GM23248 (cell line): ENCODE measurements around the gene MEF2A. TPM values are rescaled to one million over a fixed set of nuclear protein-coding genes. Genes with fewer than 3 reads are reported as not detected.

Source experiments
- DNase-seq: peaks from one replicate; pipeline ENCODE4 v3.0.0-alpha.2; 2015
- H2AFZ ChIP-seq: fragments of 200-600 bp; sonication (generic); 2 replicates; pipeline ENCODE4 v1.6.1; 2016; ENCODE audit warnings: antibody characterized with exemption
- H3F3A ChIP-seq: fragments of 200-600 bp; sonication (generic); 2 replicates; pipeline ENCODE4 v1.6.1; 2016; ENCODE audit warnings: mild to moderate bottlenecking, antibody characterized with exemption, mixed run types; ENCODE audit not compliant: insufficient read depth
- H3K27ac ChIP-seq: fragments of 200-600 bp; sonication (generic); 2 replicates; pipeline ENCODE4 v1.5.1; 2016; ENCODE audit warnings: mild to moderate bottlenecking
- H3K27me3 ChIP-seq: fragments of 200-600 bp; sonication (generic); replicated peaks from 2 replicates; pipeline ENCODE4 v1.6.1; 2016; ENCODE audit warnings: mild to moderate bottlenecking; ENCODE audit not compliant: insufficient read depth
- H3K36me3 ChIP-seq: fragments of 200-600 bp; sonication (generic); 2 replicates; pipeline ENCODE4 v1.6.1; 2016; ENCODE audit warnings: low read depth, mild to moderate bottlenecking
- H3K4me1 ChIP-seq: fragments of 200-600 bp; sonication (generic); 2 replicates; pipeline ENCODE4 v1.6.1; 2016; ENCODE audit warnings: mild to moderate bottlenecking; ENCODE audit not compliant: insufficient read depth
- H3K4me2 ChIP-seq: fragments of 200-600 bp; sonication (generic); one replicate; pipeline ENCODE4 v1.6.1; 2016; ENCODE audit warnings: mild to moderate bottlenecking; ENCODE audit not compliant: unreplicated experiment
- H3K4me3 ChIP-seq: fragments of 200-600 bp; sonication (generic); 2 replicates; pipeline ENCODE4 v1.5.1; 2016; ENCODE audit warnings: mild to moderate bottlenecking
- H3K79me2 ChIP-seq: fragments of 200-600 bp; sonication (generic); 2 replicates; pipeline ENCODE4 v1.6.1; 2016; ENCODE audit warnings: mild to moderate bottlenecking; ENCODE audit not compliant: insufficient read depth
- H3K9ac ChIP-seq: fragments of 200-600 bp; sonication (generic); 2 replicates; pipeline ENCODE4 v1.6.1; 2016; ENCODE audit warnings: mild to moderate bottlenecking
- H3K9me2 ChIP-seq: fragments of 200-600 bp; sonication (generic); 2 replicates; pipeline ENCODE4 v1.6.1; 2016; ENCODE audit warnings: mixed run types, mild to moderate bottlenecking, moderate library complexity; ENCODE audit not compliant: insufficient read depth
- H3K9me3 ChIP-seq: fragments of 200-600 bp; sonication (generic); one replicate; pipeline ENCODE4 v1.6.1; 2017; ENCODE audit warnings: low read depth
- H4K20me1 ChIP-seq: fragments of 200-600 bp; sonication (generic); 2 replicates; pipeline ENCODE4 v1.6.0; 2016; ENCODE audit not compliant: insufficient read depth
- EZH2 ChIP-seq: fragments of 200-600 bp; sonication (generic); IDR thresholded peaks from 2 replicates; pipeline ENCODE4 v1.6.1; 2018; ENCODE audit warnings: antibody characterized with exemption, mild to moderate bottlenecking; ENCODE audit not compliant: insufficient read depth, poor library complexity, severe bottlenecking
- EZH2phosphoT487 ChIP-seq: fragments of 200-600 bp; sonication (generic); IDR thresholded peaks from 2 replicates; pipeline ENCODE4 v1.6.1; 2018; ENCODE audit warnings: antibody characterized with exemption, moderate library complexity, mild to moderate bottlenecking, low read depth; ENCODE audit not compliant: insufficient read depth
- WGBS, 2 experiments: methylation state at CpG; one replicate each; pipeline ENCODE4 v1.1.6; 2015 to 2017; ENCODE audit warnings: low lambda C conversion rate in 2 of 2, low coverage in 1 of 2; ENCODE audit errors: missing lambda C conversion rate in 2 of 2; 5-methylcytosine and 5-hydroxymethylcytosine counted together
- in situ Hi-C: fragments of 300-500 bp; cut with MboI; formaldehyde crosslinking; loops from 2 replicates; pipeline ENCODE4 v1.15.0; 2020
- polyA plus RNA-seq: library from polyadenylated mRNA; unstranded; fragments of >200 nt; fragmentation: Nextera tagmentation; extraction: Ambion mirVana; gene quantifications from 2 replicates; pipeline ENCODE4 v1.2.1, GENCODE V29; 2016
- total RNA-seq: library from RNA; depleted of rRNA; stranded (reverse); fragments of >200 nt; shearing (Covaris generic); gene quantifications from 2 replicates; pipeline ENCODE4 v1.2.3, GENCODE V29; 2014

MEF2A gene
- total and polyA plus RNA-seq, 2 experiments from 2014 or later, result 24.3 to 37.8 TPM

- no peak overlapping the region for H3K4me2 ChIP-seq
- H3K9me3 ChIP-seq, result no peaks in the 10 kb centered on the region
- H3F3A ChIP-seq, result no peaks in the 10 kb centered on the region
- H3K4me1 ChIP-seq, result no peaks in the 10 kb centered on the region
- H3K79me2 ChIP-seq, result peaks cover 98% of the 10 kb centered on the region
- DNase-seq, result no peak
- H3K27ac ChIP-seq, result no peak overlapping the region
- TF ChIP-seq EZH2phosphoT487 (no peak), EZH2 (no peak)
- no peak overlapping the region for H2AFZ ChIP-seq
- H3K9me2 ChIP-seq, result no peaks in the 10 kb centered on the region
- H3K9ac ChIP-seq, result no peak overlapping the region
- H3K4me3 ChIP-seq, result no peak overlapping the region
- no peaks in the 10 kb centered on the region for H3K27me3 ChIP-seq
- 96 to 99% methylated on average over 2 of the region's 2 CpGs for WGBS, 2 experiments
- in situ Hi-C loops, result no loop called here
- H3K36me3 ChIP-seq, result peaks cover 7% of the 10 kb centered on the region; the same call in 1 of the 2 replicates
- peaks cover 2% of the 10 kb centered on the region; the same call in 1 of the 2 replicates for H4K20me1 ChIP-seq
Observed at GRCh38 chr15:99633655-99634054, 67.9 kb downstream of the MEF2A start.

- Histone ChIP-seq H3K9me2 (no peaks in the 10 kb centered on the region), H3K4me3 (no peak overlapping the region), H3K4me2 (no peak overlapping the region), H3K4me1 (no peaks in the 10 kb centered on the region), H3K27me3 (no peaks in the 10 kb centered on the region), H3K9ac (no peak overlapping the region), H2AFZ (no peak overlapping the region), H3F3A (no peaks in the 10 kb centered on the region), H3K9me3 (no peaks in the 10 kb centered on the region), H4K20me1 (peaks cover 4% of the 10 kb centered on the region; the same call in 1 of the 2 replicates), H3K79me2 (peaks cover 98% of the 10 kb centered on the region), H3K36me3 (peaks cover 7% of the 10 kb centered on the region; the same call in 1 of the 2 replicates), H3K27ac (no peak overlapping the region)
- TF ChIP-seq EZH2 (no peak), EZH2phosphoT487 (no peak)
- WGBS, 2 experiments, result 76 to 79% methylated on average over 3 of the region's 3 CpGs
- DNase-seq, result no peak
- in situ Hi-C loops, result no loop called here
Observed at GRCh38 chr15:99634576-99634975, 68.8 kb downstream of the MEF2A start.

- Histone ChIP-seq H3K9ac (no peak overlapping the region), H3K4me3 (no peak overlapping the region), H3K9me2 (no peaks in the 10 kb centered on the region), H2AFZ (no peak overlapping the region), H3K4me2 (no peak overlapping the region), H3K27ac (no peak overlapping the region), H3F3A (no peaks in the 10 kb centered on the region), H3K4me1 (no peaks in the 10 kb centered on the region), H3K9me3 (no peaks in the 10 kb centered on the region), H3K27me3 (no peaks in the 10 kb centered on the region), H3K79me2 (peaks cover 98% of the 10 kb centered on the region), H4K20me1 (peaks cover 4% of the 10 kb centered on the region; the same call in 1 of the 2 replicates), H3K36me3 (peaks cover 7% of the 10 kb centered on the region; the same call in 1 of the 2 replicates)
- DNase-seq, result no peak
- WGBS, 2 experiments, result 97% methylated on average over 3 of the region's 3 CpGs
- TF ChIP-seq EZH2 (no peak), EZH2phosphoT487 (no peak)
- in situ Hi-C loops, result no loop called here
Observed at GRCh38 chr15:99635145-99635544, 69.4 kb downstream of the MEF2A start.

GRCh38 chr15:99635794-99636193 is 70.0 kb downstream of the MEF2A start:
- H4K20me1 ChIP-seq, result peaks cover 4% of the 10 kb centered on the region; the same call in 1 of the 2 replicates
- no peaks in the 10 kb centered on the region for H3K27me3 ChIP-seq
- H2AFZ ChIP-seq, result no peak overlapping the region
- no peak overlapping the region for H3K9ac ChIP-seq
- WGBS, 2 experiments, result 96 to 98% methylated on average over 5 of the region's 5 CpGs
- no peaks in the 10 kb centered on the region for H3F3A ChIP-seq
- no peak overlapping the region for H3K27ac ChIP-seq
- no peak for DNase-seq
- H3K4me3 ChIP-seq, result no peak overlapping the region
- H3K4me2 ChIP-seq, result no peak overlapping the region
- peaks cover 98% of the 10 kb centered on the region for H3K79me2 ChIP-seq
- no peaks in the 10 kb centered on the region for H3K4me1 ChIP-seq
- TF ChIP-seq EZH2, result no peak
- no peak for TF ChIP-seq EZH2phosphoT487
- no peaks in the 10 kb centered on the region for H3K9me3 ChIP-seq
- no peaks in the 10 kb centered on the region for H3K9me2 ChIP-seq
- in situ Hi-C loops, result no loop called here
- H3K36me3 ChIP-seq, result peaks cover 7% of the 10 kb centered on the region; the same call in 1 of the 2 replicates
